ENCODE data around the gene DUS2.

DNA sequence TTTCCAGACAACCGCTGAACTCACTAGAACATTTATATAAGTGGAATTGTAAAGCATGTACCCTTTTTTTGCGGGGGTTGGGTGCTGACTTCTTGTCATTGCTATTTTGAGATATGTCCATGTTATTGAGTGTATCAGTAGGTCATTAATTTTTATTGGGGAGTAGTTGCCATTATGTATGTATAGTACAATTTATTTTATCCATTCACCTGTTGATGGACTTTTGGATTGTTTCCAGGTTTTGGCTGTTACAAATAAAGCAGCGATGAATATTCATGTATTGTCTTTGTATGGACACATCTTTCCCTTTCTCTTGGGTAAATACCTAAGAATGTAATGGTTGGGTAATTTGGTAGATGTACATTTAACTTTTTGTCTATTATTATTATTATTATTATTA, 74.8 kb downstream of the DUS2 start:
- TF ChIP-seq POLR2A (IDR thresholded peaks at IDR 0.05) (no peak), POLR2AphosphoS5 (IDR thresholded peaks at IDR 0.05) (no peak)
- TF ChIP-seq, protein P1, sequence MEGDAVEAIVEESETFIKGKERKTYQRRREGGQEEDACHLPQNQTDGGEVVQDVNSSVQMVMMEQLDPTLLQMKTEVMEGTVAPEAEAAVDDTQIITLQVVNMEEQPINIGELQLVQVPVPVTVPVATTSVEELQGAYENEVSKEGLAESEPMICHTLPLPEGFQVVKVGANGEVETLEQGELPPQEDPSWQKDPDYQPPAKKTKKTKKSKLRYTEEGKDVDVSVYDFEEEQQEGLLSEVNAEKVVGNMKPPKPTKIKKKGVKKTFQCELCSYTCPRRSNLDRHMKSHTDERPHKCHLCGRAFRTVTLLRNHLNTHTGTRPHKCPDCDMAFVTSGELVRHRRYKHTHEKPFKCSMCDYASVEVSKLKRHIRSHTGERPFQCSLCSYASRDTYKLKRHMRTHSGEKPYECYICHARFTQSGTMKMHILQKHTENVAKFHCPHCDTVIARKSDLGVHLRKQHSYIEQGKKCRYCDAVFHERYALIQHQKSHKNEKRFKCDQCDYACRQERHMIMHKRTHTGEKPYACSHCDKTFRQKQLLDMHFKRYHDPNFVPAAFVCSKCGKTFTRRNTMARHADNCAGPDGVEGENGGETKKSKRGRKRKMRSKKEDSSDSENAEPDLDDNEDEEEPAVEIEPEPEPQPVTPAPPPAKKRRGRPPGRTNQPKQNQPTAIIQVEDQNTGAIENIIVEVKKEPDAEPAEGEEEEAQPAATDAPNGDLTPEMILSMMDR (IDR thresholded peaks at IDR 0.05), result no peak

All from upper lobe of left lung (tissue), 4 donors.